NCI-H2227 treated with DMSO at 0.1 percent for 48 hours (cell line): ENCODE measurements around the gene YTHDC2.

Experiments used
- DNase-seq: peaks from one replicate; lab custom pipeline; 2025; lab: John Stamatoyannopoulos, UW

YTHDC2 gene

DNA sequence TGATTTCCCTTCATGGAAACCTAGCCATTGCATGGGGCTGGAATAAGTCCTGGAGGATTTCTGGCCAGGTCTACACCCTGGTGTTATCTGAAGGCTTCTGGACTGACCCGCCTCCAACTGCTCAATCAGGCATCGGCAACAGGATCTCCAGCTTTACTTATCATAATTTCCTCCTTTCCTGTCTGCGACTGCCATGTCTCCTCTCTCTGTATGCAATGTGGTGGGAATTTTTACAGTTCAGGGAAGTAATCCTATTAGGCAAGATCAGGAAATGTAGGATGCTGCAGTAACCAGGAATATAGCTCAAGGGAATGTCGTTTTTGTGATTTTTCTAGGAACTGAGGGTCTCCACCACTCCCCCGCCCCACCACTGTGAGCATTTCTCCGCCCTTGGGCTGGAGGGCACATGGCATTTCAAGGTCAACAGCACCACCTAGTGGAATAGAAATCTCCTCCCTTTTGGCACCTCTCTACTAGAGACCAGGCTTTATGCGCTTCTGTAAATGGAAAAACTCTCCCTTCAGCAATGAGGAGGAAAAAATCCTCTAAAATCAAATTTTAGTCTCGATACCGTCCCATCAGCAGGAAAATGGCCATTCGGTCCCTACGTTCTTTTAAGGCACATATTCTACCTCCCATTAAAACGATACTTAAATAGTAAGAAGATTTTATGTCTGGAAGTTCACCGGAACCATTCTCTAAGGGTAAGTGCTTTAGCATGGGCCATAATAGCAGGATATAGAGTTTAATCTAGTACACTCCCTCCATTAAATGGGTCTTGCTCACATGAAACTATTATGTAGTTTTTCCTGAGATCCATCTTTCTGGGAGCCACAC, 93.0 kb downstream of the YTHDC2 start:
- peak; percentile 87 for DNase-seq

DNA sequence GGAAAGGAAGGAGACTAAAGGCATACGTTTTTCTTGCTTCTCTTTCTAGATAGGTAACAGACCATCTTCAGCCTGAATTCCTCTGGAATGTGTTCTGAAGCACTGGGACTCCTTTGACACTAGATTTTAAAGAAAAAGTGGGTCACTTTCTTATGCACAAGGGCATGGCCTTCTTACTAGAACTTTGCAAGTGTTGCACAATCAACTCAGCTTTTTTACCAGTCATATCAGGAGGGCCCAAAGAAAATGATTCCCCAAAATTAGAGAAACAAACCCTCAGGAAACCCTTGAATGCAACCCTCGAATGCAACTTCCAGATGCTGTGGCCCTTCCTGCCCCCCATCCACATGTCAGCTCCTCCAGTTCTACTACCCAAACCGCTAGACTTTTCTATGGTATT, 93.9 kb downstream of the YTHDC2 start:
- no peak for DNase-seq

DNA sequence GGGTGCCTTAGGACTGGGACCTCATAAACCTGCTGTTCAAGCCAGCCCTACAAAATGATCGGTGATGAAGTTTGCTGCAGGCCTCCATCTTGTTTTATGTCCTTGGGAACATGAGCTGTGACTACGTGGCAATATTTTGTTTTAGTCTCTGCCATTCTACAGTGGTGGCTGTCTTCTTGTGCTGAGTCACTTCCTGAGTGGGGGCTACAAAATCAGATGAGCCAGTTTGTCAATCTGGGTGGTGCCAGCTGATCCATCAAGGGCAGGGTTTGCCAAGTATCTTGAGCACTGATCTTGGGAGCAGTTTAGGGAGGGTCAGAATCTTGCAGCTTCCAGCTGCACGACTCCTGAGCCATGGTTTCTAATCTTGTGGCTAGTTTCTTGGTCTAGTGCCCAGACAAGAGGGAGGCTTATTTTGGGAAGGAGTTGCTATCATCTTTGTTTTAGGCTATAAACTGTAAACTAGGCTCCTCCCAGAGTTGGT, 94.7 kb downstream of the YTHDC2 start:
- no peak for DNase-seq

DNA sequence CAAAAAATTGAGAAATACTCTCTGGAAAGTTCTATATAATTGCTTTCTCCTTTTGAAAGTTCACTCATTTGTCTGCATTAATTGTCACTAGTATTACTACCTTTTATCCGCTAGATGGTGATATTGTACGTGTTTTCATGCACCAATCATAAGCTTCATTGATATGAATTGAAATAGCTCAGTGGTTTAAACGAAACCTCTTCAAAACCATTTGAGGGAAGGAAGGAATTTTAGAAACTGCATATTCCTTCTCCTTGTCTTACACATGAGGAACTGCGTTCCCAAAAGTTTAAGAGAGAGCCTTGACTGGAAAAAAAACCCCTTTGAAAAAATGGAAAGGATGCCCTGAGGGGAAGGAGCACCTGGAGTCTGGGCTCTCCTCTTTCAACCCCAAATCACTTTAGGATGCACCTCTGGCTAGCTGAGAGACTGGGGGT, 98.6 kb downstream of the YTHDC2 start:
- DNase-seq = peak; percentile 9

DNA sequence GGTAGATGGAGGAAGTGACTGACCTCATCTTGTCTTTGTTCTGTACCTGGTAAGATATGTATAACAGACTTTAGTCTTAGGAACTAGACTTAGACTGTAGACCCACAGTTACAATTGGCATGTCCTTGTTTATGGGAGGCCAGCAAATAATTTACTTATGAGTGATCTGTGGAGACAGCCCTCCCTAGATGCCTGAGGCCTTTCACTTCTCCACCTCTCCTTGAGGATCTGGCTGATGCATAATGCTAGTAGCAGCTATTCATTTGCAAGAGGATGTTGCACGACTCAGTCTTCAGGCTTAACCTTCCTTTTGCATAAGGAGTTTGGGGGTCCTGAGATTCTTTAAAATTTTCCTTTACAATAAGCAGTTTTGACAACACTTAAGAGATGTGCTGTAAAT, 100.7 kb downstream of the YTHDC2 start:
- DNase-seq = no peak

DNA sequence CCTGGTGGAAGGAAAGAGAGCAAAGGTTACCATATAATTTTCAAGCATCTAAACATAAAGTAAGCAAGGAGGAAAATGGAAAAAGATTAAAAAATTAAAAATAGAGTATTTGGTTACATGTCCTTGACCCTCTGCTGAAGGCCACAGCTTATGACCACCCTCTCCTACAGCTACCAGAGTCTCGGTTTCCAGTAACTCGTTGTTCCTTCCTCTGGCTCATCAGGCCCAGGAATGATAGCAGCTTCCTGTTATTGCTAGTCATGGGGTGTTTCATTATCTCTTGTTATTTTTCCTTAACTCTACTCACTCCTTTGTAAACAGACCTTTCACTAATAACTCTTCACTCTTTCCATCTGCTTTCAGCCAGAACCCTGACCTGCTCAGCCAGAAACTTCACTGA, 102.2 kb downstream of the YTHDC2 start:
- DNase-seq = no peak

DNA sequence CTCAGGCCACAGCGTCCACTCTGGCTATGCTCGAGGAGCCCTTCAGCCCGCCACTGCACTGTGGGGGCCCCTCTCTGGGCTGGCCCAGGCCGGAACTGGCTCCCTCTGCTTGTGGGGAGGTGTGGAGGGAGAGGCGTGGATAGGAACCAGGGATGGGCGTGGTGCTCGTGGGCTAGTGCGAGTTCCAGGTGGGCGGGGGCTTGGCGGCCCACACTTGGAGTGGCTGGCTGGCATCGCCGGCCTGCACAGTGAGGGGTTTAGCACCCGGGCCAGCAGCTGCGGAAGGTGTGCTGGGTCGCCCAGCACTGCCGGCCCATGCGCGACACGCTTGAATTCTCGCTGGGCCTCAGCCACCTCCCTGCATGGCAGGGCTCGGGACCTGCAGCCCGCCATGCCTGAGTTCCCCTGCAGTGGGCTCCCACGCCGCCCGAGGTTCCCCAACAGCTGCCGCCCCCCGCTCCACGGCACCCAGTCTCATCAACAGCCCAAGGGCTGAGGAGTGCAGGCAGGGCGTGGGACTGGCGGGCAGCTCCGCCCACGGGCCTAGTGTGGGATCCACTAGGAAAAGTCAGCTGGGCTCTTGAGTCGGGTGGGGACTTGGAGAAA, 103.8 kb downstream of the YTHDC2 start:
- DNase-seq = no peak

DNA sequence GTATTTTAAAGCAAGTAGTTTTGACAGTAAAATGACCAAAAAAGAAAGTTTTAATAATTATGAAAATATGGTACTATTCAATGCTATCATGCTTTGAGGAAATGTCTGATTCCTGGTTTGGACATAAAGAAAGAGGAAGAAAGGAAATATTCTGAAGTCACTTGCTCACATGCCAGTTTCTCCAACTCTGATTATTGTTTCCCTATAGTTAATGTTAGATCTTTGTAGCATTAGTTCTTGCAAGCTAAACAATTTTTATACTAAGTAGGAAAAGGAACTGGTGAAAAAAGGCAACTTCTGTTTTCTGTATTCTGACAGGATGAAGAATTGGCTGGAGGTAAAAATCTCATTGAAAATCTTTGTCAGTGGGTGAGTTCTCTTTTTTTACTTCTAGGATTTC, 119.5 kb downstream of the YTHDC2 start:
- DNase-seq = no peak

DNA sequence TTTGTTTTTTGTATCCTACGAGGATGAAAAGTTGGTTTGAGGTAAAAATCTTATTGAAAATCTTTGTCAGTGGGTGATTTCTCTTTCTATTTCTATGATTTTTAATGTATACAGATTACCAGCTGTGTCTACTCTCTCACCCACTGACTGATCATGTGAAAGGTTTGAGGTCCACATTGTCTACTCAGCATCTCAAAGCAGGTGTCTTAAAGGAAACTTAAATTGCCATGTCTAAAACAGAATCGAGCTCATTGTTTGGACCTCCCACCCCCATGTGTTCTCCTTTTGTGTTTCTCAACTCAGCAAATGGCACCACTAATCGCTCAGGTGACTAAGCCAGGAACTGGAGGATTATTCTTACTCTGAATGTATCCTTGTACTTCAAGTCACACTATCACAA, 121.5 kb downstream of the YTHDC2 start:
- no peak for DNase-seq

DNA sequence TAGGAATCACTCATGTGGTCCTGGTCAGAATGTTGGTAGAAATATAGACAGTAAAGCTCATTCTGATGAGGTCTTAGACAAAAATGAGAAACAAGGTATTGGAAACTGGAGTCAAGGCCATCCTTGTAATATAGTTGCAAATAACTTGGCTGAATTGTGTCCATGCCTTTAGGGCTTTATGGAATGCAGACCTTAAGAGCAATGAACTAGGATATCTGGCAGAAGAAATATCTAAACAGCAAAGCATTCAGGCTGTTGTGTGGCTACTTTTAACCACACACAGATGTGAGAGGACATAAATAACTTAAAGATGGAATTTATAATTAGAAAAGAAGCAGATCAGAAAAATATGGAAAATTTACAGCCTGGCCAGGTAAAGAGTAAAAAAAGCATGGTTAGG, 128.2 kb downstream of the YTHDC2 start:
- no peak for DNase-seq
